ENCODE results near the gene LZTS2. TPM values are rescaled to one million over a fixed set of nuclear protein-coding genes. Genes with fewer than 3 reads are reported as not detected.

The LZTS2 gene
- total and polyA plus RNA-seq, 2 of the 8 experiments (the other 6 are each of a cell fraction or from before 2014, with no cell fraction given): 75.7 to 99.5 TPM

- no peak for TF ChIP-seq PHF8 (conservative IDR thresholded peaks at IDR 0.05; ENCODE audit: low read depth, low read length)
- TF ChIP-seq POLR2AphosphoS5 (IDR thresholded peaks at IDR 0.05; ENCODE audit: low read depth, low read length): no peak
- TF ChIP-seq CHD1 (IDR thresholded peaks at IDR 0.05; ENCODE audit: low read depth, low read length): no peak
- TF ChIP-seq TBP (IDR thresholded peaks at IDR 0.05; ENCODE audit: low read depth, low read length): no peak
- TF ChIP-seq KDM5A (IDR thresholded peaks at IDR 0.05; ENCODE audit: low read length): no peak
Observed at GRCh38 chr10:101032637-101033224, 33.1 kb downstream of the LZTS2 start (continued).
